DMS153 treated with DMSO at 0.1 percent for 48 hours (cell line): ENCODE results near the gene PPP1R2C.

Experiments
- DNase-seq: peaks from one replicate; lab custom pipeline; 2025; ENCODE audit not compliant: unreplicated experiment; lab: John Stamatoyannopoulos, UW

The PPP1R2C gene

DNA sequence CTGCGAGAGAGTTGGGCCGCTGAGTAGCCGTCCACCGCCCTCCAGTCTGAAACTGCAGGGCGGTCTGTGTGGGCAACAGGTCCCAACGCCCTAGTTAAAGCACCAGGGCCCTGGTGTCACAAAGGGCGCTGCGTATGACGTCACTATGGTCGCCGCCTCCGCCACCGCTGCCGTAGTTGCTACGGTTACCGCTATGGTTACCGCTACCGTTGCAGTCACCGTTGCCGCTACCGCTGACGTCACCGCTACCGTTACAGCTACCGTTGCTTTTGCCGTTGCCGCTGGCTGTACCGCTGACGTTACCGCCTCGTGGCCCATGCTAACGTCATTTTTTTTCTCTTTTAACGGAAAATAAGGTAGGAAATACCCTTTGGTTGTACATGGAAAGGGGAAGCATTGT lies at the start of gene PPP1R2C:
TSS of gene PPP1R2C (minus strand) at position 68 of the 400 bp plus-strand sequence. CDS start 84 bp downstream, outside the sequence.
- no peak for DNase-seq

DNA sequence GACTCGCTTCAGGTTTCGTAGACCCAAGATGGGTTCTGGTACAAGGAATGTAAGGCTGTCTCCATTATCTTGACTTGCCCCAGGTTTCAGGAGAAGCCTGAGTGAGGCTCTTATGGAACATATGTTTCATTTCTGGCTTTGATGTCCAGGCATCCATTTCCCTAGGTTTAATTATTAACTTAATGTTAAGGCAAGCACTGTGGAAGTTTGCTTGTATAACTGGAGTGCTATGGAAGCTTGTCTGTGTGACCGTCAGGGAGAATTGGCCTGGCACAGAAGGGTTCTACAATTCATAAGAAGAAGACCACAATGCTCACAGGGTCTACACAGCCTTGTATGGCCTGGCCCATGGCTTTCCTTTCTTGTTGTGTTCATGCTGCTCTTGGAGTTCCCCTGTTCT lies 47.2 kb upstream of the PPP1R2C start:
- DNase-seq: no peak

DNA sequence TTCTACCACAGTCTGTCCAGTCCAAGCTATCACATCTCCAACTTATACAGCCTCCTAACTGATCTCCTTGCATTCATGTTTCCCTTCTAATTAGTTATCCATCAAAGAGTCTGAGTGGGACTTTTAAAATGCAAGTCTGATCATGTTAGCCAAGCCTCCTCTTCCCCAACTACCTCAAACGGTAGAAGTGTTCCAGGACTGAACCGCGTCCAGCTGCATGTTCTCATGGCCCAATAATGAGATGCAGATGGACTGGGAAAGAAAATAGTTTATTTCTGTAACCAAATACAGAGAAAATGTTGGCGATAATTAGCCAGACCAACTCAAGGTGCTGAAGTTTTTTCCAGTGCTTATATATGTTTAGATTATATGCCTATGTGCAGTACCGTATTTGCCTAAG lies 46.6 kb upstream of the PPP1R2C start:
- no peak for DNase-seq

DNA sequence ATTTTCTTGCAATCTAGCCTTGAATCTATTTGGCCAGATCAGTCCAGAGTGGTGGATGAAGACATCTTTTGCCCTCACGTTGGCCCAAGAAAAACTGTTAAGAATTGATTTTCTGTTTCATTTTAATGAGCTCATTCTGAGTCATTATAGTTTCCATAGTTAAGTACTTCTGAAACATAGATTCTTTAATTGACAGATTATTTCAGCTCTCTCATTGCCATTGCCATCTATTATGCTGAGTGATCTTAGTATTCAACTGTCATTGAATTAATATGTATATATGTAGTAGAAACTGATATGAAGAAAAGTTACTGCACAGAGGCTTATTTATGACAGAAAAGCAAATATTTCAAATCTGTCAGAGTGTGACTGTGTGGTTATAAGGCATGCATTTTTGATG lies 45.5 kb upstream of the PPP1R2C start:
- DNase-seq: no peak

DNA sequence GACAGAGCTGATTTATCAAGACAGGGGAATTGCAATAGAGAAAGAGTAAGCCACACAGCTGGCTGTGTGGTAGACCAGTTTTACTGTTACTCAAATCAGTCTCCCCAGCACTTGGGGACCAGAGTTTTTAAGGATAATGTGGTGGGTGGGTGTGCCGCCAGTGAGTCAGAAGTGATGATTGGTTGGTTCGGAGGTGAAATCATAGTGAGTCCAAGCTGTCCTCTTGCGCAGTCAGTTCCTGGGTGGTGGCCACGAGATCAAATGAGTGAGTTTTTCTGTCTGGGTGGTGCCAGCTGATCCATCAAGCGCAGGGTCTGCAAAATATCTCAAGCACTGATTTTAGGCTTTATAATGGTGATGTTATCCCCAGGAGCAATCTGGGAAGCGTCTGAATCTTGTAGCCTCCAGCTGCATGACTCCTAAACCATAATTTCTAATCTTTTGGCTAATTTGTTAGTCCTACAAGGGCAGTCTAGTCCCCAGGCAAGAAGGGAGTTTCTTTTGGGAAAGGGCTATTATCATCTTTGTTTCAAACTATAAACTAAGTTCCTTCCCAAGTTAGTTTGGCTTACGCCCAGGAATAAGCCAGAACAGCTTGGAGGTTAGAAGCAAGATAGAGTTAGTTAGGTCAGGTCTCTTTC lies 44.0 kb upstream of the PPP1R2C start:
- no peak for DNase-seq

DNA sequence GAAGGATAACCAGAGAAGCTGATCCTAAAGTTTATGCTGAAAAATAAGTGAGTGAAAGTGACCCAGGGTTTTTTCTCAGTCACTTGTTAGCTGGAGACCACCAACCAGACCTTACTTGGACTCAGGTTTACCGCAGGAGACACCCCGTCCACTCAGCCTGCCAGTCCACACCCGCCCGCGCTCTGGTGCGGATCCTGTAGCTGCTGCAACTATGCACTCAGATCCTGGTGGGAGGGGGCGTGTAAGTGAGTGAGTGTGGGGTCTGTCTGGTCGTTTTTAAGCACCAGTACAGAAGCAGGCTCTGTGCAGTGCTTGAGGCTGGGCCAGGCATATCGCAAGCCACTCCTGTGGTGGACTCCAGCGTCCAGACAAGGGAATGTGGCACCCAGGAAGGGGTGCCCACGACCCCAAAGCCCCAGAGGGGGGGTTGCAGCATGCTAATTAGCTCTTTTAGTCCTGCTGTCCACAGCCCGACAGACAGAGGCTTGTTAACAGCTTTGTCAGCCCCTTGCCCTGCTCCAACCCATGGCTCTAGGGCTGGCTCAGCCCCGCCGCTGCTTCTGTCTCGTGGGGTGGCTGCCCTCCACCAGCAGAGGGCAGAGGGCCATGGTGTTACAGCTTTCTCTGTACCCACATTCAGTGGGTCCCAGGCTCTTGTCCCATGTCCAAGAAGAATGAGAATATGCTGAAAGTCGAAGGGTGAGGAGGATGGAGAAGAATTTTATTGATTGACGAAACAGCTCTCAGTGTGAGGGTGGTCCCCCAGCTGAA lies 40.4 kb upstream of the PPP1R2C start:
- no peak for DNase-seq

DNA sequence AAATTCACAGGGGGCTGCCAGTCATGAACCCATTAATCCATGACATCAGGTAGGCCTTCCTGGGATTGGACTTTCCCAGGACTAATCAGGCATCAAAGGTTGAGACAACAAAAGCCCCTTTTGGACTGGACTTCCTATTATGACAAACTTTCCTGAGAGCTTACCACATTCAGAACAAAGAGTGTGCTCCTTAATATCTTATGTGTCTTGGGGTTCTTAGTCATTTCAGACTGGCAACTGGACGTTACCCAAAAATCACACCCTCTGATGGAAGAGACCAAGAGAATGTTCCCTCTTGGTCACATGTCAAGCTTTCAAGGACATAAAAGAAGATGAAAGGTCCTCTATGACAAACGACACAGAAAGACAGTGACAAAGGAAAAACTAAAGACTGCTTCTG lies 31.6 kb upstream of the PPP1R2C start:
- DNase-seq: no peak

DNA sequence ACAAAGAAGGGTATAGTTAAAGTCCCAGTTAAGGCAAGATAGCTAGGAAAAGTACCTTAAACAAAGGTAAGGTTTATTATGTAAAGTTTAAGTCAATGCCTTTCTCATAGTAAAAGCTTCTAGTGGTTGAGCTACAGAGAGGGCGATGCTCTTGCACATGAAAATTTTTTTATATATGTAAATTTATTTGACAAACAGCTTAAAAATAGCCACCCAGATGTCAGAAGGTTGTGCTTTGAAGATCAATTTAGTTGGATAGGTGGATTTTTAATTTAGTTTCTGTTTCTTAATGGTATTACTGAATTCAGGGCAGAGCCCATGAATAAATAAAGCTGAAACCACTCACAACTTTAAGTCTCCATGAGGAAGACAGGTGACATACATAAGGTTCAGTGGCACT lies 29.4 kb upstream of the PPP1R2C start:
- no peak for DNase-seq

DNA sequence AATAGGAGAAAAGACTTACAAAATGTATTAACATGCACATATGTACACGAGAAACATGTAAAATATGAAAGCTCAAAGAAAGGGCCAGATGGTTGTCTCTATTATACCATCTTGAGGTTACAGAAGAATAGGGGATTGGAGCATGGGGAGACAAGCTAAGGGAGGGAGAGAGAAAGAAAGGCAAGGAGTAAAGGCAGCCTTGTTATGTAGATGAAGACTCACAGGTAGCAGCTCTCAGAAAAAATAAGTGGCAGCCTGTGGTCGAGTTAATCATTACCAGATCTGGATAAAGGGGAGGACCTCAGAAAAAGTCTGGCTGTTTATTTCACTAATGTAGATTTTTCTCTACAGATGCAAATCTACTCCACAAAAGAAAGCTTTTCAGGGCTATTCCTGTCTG lies 26.6 kb upstream of the PPP1R2C start:
- DNase-seq: no peak

DNA sequence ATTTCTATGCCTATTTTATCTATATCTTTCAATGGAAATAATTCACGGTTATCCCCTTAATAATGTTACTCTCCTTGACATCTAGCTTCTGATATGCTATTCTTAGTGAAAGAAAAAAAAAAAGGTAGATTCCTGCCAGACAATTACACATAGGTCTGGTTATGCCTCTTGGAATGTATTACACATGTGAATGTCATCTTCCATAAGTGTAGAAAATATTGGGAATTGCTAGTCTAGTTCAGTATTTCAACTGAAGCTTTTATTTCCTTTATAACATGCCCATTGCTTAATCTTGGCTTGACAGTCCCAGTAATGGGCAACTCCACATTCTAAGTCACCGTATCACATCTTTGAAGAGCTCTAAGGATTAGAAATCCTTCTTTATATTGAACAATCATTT lies 25.4 kb upstream of the PPP1R2C start:
- DNase-seq: no peak

DNA sequence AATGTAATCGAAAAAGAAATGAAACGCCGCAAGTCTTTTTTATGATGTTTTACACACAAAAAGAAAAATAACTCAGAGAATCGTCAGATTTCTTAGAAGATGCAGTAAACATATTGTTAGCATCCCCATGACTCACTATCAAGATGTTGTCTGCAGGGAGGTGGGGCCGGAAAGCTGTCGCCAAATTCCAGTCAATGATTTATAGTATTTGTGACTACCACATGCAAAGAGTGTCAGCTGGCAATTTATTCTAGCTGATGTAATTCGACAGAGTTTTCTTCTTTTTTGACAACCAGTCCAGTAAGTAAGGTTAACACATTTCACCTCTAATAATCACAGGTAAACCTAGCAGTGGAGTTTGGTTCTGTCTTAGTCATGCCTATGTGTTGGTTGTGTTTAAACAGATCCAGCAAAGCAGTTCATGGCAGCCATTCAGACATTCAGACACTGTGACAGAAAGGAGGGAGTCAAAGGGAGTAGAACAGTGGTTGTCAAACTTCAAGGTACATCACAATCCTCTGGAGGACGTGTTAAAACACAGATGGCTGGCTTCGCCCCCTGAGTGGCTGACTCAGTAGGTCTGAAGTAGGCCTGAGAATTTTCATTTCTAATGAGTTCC lies 19.8 kb upstream of the PPP1R2C start:
- DNase-seq: no peak

DNA sequence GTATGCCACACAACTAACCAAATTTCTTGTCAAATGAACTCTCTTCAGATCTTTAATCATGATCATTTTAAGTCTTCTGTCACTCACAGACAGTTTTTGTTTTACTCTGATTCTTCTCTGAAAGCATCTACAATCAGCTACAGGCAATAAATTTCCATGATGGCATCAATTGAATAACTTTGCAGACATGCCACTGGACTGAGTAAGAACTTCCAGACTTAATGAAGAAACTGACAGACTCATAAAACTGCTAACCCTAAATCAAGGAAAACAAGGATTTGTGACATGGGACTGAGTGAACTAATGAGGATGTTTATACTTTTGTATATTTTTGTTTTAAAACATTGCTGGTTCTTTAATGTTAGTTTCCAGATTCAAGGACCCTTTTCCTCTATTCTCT lies 5.5 kb upstream of the PPP1R2C start:
- DNase-seq: no peak

DNA sequence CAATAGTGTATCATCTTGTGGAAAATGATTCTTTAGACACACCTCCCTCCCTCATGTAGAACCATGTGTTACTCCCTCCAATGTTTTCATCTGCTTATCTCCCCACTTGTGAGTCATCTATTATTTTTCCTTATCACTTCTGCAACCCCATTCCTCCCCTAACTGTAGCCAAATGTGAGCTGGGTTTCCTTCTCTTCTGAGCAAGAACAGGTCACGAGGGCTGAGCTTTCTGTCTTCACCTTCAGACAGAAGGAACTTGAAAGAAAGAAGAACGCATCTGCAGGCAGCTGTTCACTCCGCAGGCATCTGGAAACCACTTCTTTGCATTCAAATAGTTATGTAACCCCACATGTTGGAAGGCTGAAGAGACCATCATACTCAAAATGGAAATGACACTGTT lies 1.8 kb downstream of the PPP1R2C start:
- DNase-seq: no peak

DNA sequence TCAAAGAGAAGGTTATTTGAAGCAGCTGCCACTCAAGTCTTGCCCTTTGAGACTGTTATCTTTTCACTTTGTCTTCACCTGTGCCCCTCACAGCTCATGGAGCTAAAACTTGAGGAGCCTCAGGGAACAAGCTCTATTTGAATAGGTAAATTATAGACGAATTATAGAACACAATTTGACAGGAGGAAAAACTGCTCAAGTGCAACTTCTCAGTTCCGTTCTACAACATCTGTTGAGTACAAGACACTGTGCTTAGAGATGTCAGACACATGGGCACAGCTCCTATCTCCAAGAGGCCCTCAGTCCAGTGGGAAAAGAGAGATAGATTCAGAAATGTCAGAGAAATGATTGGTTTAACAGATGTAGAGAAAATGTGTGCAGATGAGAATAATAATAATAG lies 5.1 kb downstream of the PPP1R2C start:
- no peak for DNase-seq

DNA sequence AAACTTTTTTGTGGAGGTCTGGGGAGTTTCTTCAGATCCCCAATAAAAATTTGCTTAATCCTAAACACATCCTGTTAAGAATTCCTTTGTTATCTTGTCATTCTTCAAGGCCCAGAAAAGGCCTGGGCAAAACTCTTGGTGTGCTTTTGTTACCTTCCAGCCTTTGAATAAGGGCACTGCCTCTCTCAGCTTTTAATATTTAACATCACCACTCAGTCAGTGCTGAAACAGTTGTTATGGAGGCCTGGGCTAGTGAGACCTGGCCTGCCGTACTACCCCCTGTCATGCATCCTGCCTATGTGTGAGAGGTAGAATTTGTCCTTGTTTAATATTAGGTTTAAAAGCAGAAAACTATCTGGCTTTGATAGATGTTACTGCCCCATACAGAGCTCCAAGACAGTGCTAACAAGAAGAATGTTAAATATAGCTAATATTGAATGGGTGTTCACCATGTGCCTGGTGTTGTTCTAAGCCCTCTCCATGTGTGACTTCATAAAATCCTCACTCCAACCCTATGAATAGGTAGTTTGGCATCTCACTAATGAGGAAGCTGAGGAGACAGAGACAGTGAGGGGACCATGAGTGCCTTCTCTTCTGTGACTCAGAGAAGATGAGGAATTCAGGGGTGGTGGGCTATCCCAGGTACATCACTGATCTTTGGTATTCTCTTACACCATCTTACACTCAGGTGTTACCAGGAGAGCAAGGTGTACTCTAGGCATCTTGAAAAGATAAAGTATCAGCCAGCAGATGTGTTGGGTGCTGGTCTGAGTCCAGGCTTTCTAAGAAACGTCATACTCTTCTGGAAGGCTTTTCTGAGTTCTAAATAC lies 6.2 kb downstream of the PPP1R2C start:
- no peak for DNase-seq

DNA sequence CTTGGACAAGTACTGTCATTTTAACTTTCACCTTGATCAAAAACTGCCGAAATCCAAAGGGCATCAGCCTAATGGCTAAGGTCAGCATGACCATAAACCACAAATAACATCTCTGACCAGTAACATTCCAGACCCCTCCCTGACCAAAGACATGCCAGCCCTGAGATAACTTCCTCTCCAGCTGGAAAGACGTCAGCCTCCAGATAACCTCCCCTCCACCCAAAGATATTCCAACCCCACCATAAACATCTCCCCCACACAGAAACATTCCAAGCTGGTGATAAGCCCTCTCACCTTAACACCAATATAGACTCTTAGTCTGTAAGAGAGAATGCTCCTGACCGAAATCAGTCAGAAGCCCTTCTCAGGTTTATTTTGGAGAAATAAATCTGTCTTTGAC lies 7.4 kb downstream of the PPP1R2C start:
- DNase-seq: no peak

DNA sequence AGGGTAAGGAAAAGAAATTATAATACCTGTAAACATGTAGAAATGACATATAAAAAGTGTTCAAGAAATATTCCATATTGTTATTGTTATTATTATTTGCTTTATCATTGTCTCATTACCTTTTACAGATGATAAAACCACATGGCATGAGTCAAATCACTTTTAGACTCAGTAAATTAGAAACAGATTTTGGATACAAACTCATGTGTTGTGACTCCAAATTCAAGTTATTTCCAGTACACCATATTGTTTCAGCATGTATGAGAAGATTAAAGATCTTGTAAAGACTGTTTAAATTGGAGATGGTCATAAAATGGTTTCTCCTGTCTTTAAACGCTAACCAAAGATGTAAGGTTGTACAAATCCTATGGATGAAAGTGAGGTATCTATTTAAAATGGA lies 18.1 kb downstream of the PPP1R2C start:
- no peak for DNase-seq

DNA sequence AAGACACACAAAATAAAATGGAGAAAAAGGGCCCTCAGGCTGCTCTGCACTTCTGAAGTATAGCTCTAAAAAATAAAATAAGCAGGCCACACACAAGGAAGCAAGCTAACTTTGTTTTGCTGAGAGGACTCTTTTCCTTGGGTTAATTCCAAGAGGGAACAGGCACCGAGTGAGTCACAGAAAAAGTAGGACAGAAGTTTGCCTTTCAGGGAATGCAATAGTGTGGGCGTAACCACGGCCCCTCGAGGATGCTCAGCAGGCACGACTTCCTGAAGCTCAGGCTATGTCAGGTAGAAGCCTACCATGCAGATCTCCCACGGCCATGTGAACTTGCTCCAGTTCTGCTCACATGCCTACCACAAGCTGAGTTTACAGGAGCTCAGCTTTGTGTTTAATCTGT lies 22.1 kb downstream of the PPP1R2C start:
- DNase-seq: no peak

DNA sequence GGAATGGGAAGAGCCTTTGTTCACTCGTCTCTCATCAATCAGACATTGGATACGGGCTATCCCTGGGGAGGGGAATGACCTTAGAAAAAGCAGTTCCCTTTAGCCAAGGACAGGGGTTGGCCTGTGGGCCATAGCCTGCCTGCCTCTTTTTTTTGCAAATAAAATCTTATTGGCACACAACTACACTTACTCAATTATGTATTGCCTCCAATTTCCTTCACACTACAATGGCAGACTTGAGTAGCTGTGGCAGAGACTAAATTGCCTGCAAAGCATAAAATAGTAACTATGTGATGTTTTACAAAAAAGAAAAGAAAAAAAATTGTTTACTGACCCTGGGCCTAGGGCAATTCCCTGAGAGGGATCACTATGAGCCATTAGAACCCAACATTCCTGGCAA lies 23.4 kb downstream of the PPP1R2C start:
- DNase-seq: no peak

DNA sequence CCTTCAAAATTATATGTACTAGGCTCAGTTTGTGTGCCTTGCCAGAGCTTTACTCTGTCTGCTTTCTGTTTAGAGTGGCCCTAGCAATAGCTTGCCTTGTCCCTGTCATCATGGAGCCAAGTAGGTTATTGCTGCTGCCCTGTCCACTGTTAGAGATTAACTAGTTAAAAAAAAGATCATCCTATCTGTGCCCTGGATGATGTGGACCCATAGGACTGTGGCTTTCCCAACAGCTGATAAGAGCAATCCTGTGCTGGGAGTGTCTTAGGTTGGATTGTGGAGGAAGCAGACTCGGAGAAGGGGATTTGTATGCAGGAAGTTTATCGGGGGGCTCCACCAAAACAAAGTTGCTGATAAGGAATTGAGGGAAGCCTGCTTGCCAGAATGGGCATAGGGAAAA lies 23.8 kb downstream of the PPP1R2C start:
- no peak for DNase-seq

DNA sequence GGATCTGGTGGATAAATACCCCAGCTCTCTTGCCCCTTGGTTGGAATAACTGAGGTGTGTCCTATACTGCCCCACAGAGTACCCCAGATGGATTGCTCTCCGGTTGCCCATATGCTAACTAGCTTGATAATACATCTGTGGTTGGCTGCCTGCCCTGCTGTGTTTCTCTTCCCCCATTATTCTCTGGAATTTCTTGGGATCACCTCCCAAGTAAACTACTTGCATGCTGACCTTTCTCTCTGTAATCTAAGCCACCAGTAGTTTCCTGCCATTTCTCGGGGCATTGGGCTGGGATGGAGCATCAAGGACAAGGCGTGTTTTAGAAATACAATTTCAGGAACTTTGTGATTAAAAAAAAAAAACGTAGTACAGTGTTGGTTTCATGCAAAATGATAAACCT lies 25.2 kb downstream of the PPP1R2C start:
- DNase-seq: no peak

DNA sequence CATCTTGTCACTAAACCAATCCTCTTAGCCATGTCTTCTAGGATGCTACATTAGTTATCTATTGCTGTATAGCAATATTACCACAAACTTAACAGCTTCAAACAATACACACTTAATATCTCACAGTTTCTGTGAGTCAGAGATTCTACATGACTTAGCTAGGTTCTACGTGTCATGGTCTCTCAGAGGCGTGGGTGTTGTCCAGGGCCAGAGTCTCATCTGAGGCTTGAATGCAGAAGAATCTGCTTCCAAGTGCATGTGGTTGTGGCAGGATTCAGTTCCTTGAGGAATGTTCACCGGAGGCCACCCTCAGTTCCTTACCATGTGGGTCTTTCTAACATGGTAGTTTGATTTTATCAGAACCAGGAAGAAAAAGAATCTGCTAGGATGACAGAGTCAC lies 26.4 kb downstream of the PPP1R2C start:
- DNase-seq: no peak
